NCI-H345 treated with DMSO at 0.1 percent for 48 hours (cell line): ENCODE data around the gene COL26A1.

Experiments used
- DNase-seq: peaks from one replicate; lab custom pipeline; 2025; ENCODE audit not compliant: unreplicated experiment; lab: John Stamatoyannopoulos, UW

Gene COL26A1

GRCh38 chr7:101370836-101371235 is 8.2 kb downstream of the COL26A1 start:
- no peak for DNase-seq

GRCh38 chr7:101373812-101374614 is 11.3 kb downstream of the COL26A1 start:
- DNase-seq: no peak

DNA sequence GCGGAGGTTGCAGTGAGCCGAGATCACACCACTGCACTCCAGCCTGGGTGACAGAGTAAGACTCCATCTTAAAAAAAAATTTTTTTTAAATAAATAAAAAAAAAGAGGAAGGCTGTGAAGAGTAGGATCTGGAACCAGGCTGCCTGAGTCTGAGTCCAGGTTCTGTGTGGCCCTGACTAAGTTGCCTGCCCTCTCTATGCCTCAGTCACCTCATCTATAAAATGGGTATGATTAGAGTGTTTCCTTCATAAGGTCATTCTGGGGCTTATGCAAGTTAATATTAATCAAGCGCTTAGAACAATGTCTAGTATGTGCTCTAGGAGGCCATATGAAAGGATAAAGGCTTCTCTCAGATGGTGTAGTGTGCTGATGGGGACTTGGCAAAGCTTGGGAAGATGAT is 12.3 kb downstream of the COL26A1 start:
- no peak for DNase-seq

DNA sequence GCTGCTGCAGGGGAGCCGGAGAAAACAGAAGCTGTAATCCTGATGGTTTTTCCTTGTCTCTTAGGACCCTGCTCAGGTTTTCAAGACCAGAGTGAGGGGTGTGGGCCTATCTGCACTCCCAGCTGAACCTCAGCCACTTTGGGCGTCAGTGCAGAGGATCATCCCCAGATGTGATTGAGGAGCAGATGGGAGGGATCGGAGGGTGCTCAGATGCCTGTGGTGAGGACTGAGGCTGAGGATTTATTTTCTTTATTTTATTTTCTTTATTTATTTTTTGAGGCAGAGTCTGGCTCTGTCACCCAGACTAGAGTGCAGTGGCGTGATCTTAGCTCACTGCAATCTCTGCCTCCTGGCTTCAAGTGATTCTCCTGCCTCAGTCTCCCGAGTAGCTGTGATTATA is 13.9 kb downstream of the COL26A1 start:
- no peak for DNase-seq

- DNase-seq: no peak
Measured at GRCh38 chr7:101377189-101377736, 14.6 kb downstream of the COL26A1 start.

GRCh38 chr7:101378751-101379174 is 16.1 kb downstream of the COL26A1 start:
- DNase-seq: no peak

- DNase-seq: no peak
Measured at GRCh38 chr7:101379302-101379701, 16.6 kb downstream of the COL26A1 start.

DNA sequence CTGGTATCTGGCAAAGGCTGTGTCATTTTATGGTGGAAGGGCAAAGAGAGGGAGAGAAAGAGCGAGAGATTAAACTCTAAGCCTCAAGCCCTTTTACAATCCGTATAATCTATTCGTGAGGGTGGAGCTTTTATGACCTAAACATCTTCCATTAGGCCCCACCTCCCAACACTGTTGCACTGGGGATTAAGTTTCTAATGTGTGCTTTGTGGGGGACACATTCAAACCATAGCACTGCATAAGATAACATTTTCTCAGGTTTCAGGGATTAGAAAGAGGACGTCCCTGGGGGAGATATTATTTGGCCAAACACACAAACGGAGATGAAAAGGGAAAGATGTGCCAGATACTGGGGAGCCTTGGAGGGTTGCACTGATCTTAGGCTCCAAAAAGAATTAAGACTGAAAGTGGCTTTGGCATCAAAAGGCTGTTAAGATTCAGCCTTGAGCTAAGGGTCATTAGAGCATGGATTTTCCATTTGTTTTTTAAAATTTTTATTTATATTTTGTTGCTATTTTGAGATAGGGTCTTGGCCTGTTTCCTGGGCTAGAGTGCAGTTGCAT is 19.0 kb downstream of the COL26A1 start:
- DNase-seq: no peak

DNA sequence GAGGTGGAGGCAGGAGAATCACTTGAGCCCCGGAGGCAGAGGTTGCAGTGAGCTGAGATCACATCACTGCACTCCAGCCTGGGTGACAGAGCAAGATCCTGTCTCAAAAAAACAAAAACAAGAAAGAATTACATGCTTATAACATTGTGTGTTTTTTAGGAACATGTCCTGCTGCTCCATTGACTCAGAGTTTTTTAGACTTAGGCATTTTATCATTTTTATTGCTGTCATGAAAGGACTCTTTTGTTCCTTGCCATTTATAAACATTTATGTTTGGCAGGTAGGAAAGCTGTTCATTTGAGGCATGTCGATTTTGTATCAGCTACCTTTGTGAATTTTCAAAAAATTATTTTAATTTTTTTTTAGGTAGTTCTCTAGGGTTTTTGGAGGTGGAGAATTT is 20.3 kb downstream of the COL26A1 start:
- DNase-seq: no peak

- DNase-seq: no peak
Measured at GRCh38 chr7:101386177-101386557, 23.5 kb downstream of the COL26A1 start.

GRCh38 chr7:101386558-101387231 is 24.0 kb downstream of the COL26A1 start:
- no peak for DNase-seq

- no peak for DNase-seq
Measured at GRCh38 chr7:101390901-101391301, 28.2 kb downstream of the COL26A1 start.

GRCh38 chr7:101391991-101392390 is 29.3 kb downstream of the COL26A1 start:
- no peak for DNase-seq

GRCh38 chr7:101393865-101394264 is 31.2 kb downstream of the COL26A1 start:
- no peak for DNase-seq

GRCh38 chr7:101395376-101395775 is 32.7 kb downstream of the COL26A1 start:
- DNase-seq: no peak

- no peak for DNase-seq
Measured at GRCh38 chr7:101397243-101397642, 34.6 kb downstream of the COL26A1 start.

DNA sequence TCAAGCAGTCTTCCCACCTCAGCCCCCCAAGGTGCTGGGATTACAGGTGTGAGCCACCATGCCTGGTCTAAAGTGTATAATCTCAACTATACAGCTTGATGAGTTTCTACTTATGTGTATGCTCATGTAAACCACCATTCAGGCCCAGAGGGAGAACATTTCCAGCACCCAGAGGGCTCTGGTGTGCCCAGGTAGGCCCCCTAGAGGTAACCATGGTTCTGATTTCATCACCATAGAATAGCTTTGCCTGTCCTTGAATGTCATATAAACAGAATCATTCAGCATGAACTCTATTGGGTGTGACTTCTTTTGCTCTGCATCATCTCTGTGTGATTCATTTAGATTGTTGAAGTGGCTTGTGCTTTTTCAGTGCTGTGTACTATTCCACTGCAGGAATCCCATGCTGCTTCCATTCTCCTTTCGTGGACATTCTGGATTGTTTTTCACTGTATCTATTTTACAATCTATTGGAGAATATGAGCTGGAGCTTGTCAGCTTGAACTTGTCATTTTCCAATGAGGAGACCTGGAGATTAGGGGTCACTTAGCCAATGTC is 35.2 kb downstream of the COL26A1 start:
- no peak for DNase-seq

GRCh38 chr7:101398396-101399289 is 36.0 kb downstream of the COL26A1 start:
- no peak for DNase-seq

DNA sequence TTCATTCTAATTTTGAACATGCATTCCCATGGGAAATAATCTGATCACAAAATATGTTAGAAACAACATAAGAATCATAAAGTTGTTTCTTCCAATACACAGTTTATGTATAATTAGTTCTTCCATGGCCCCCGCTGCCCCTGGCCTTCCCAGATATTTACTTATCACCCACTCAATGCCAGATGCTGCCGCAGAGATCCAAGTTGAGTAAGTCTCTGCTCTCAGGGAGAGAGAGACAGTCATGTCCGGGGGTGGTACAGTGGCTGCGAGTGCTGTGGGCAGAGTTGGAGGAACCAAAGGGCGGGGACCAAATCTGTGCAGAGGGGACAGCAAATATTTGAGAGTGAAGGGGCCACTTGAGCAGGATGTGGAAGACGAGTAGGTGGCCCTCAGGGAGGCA is 37.1 kb downstream of the COL26A1 start:
- DNase-seq: no peak

DNA sequence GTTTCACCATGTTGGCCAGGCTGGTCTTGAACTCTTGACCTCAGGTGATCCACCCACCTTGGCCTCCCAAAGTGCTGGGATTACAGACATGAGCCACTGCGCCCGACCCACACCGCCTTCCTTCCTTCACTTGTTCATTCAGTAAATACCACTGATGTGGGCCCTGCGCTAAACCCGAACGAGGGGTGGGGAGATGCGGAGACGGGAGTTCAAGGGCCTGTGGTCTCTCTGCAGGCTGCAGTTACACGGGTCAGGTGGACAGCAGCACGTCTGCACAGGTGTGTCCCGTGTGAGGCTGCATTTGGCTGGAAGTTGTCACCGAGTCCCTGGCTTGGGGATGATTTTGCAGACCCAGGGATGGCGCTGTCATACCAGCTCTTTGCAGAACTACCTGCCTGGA is 38.1 kb downstream of the COL26A1 start:
- no peak for DNase-seq
